K562 (cell line): ENCODE data around the gene TARBP2. TPM values are rescaled to one million over a fixed set of nuclear protein-coding genes. Genes with fewer than 3 reads are reported as not detected.
A peak's percentile ranks its signal among the peaks of the same experiment; 100 is the strongest.

Source experiments
- ATAC-seq: fragments of 200-7000 bp; cut with Tn5 transposase; 3 replicates; pipeline ENCODE4 v1.9.1; 2020; ENCODE audit warnings: moderate library complexity
- BruUV-seq: library from RNA; stranded (reverse); fragments of 400-500 nt; replicated peaks from 2 replicates; lab custom pipeline; 2021; lab: Mats Ljungman, UMichigan
- CTCF ChIA-PET: fragments of 300-600 bp; formaldehyde crosslinking; extraction: SDS; loops from one replicate; lab custom pipeline; 2021; ENCODE audit warnings: low intra/inter-chr PET ratio; lab: Yijun Ruan, JAX
- POLR2A ChIA-PET: fragments of 300-600, 350-650 bp; sonication (Branson Sonifier 250); formaldehyde crosslinking; extraction: SDS; loops from one replicate; lab custom pipeline; 2021; ENCODE audit warnings: antibody characterized with exemption, inconsistent platforms; lab: Yijun Ruan, JAX
- DNase-seq, 4 experiments: peaks; one replicate each; pipeline versions ENCODE4 v3.0.0 to v3.0.0-alpha.2; 2011 to 2018; ENCODE audit warnings: low spot score in 3 of 4, mixed read lengths in 3 of 4; ENCODE audit errors: extremely low read depth in 1 of 4
- FAIRE-seq: peaks from 2 replicates; lab custom pipeline; 2011; peaks lifted over from hg19 to GRCh38; lab: Jason Lieb, UNC
- H2AFZ ChIP-seq: 2 replicates; pipeline ENCODE4 v1.6.0; 2011; ENCODE audit warnings: low read depth, low read length, control low read depth, inconsistent platforms
- H3K27ac ChIP-seq: fragments of 200-600 bp; 3 replicates; pipeline ENCODE4 v1.8.0; 2011; ENCODE audit warnings: low read depth, mild to moderate bottlenecking, control low read depth, inconsistent platforms, low read length, moderate library complexity, mixed read lengths; ENCODE audit errors: extremely low read depth
- H3K27me3 ChIP-seq, 2 experiments: fragments of 300-600 bp in 1 of 2; 2 replicates in 1 of 2; 3 replicates in 1 of 2; pipeline versions ENCODE4 v1.6.0 to v1.8.0; 2011; ENCODE audit warnings: inconsistent platforms in 2 of 2, low read length in 2 of 2, mild to moderate bottlenecking in 1 of 2, mixed read lengths in 1 of 2, moderate library complexity in 1 of 2; ENCODE audit not compliant: control insufficient read depth in 2 of 2, insufficient read depth in 2 of 2
- H3K36me3 ChIP-seq: fragments of 300-600 bp; 3 replicates; pipeline ENCODE4 v1.8.0; 2011; ENCODE audit warnings: mild to moderate bottlenecking, low read length, inconsistent platforms; ENCODE audit not compliant: control insufficient read depth, insufficient read depth
- H3K4me1 ChIP-seq, 2 experiments: fragments of 200-600 bp in 1 of 2; replicated peaks in 1 of 2; 2 replicates in 1 of 2; 3 replicates in 1 of 2; pipeline versions ENCODE4 v1.5.1 to v1.8.0; 2011; ENCODE audit warnings: inconsistent platforms in 2 of 2, low read length in 2 of 2, mild to moderate bottlenecking in 1 of 2, mixed read lengths in 1 of 2, moderate library complexity in 1 of 2; ENCODE audit not compliant: control insufficient read depth in 2 of 2, insufficient read depth in 2 of 2
- H3K4me2 ChIP-seq: 2 replicates; pipeline ENCODE4 v1.6.1; 2011; ENCODE audit warnings: low read length, control low read depth, inconsistent platforms, mixed read lengths; ENCODE audit not compliant: insufficient read depth
- H3K4me3 ChIP-seq: fragments of 200-600 bp; sonication (generic), shearing (Covaris generic); 2 replicates; pipeline ENCODE4 v1.5.1; 2016; ENCODE audit warnings: control low read depth, inconsistent platforms
- H3K79me2 ChIP-seq: fragments of 200-600 bp; 3 replicates; pipeline ENCODE4 v1.8.0; 2011; ENCODE audit warnings: low read length, inconsistent platforms; ENCODE audit not compliant: control insufficient read depth, insufficient read depth
- H3K9ac ChIP-seq, 2 experiments: 2 replicates each; pipeline versions ENCODE4 v1.6.0 to v1.6.1; 2011; ENCODE audit warnings: low read depth in 2 of 2, low read length in 2 of 2, control low read depth in 1 of 2, inconsistent platforms in 1 of 2, mild to moderate bottlenecking in 1 of 2, mixed read lengths in 1 of 2; ENCODE audit not compliant: insufficient read depth in 1 of 2
- H3K9me1 ChIP-seq: one replicate; pipeline ENCODE4 v1.6.0; 2011; ENCODE audit warnings: inconsistent platforms, mild to moderate bottlenecking, low read length, moderate library complexity; ENCODE audit not compliant: control insufficient read depth, insufficient read depth
- H3K9me3 ChIP-seq: replicated peaks from 2 replicates; pipeline ENCODE4 v1.5.1; 2011; ENCODE audit warnings: low read depth, low read length, inconsistent platforms; ENCODE audit not compliant: control insufficient read depth, insufficient read depth
- H4K20me1 ChIP-seq: replicated peaks from 2 replicates; pipeline ENCODE4 v1.6.1; 2011; ENCODE audit warnings: low read length, inconsistent platforms, mixed read lengths; ENCODE audit not compliant: control insufficient read depth, insufficient read depth
- ARHGAP35 ChIP-seq: fragments of 450-650 bp; IDR thresholded peaks from 2 replicates; pipeline ENCODE4 v1.6.1; 2018; ENCODE audit not compliant: partially characterized antibody
- CBFA2T2 ChIP-seq: fragments of 450-650 bp; conservative IDR thresholded peaks from 2 replicates; pipeline ENCODE4 v1.6.1; 2017; ENCODE audit warnings: mild to moderate bottlenecking
- CEBPG ChIP-seq, 3 experiments: fragments of 200-800 bp in 1 of 3; sonication (Bioruptor generic) in 1 of 3; sonication (generic) in 1 of 3; formaldehyde crosslinking in 1 of 3; IDR thresholded peaks in 2 of 3; conservative IDR thresholded peaks in 1 of 3; 2 replicates each; pipeline versions ENCODE4 v1.6.1 to v1.8.0; 2016 to 2022; ENCODE audit warnings: missing compliant biosample characterization in 2 of 3, missing genetic modification characterization in 2 of 3, mild to moderate bottlenecking in 1 of 3, missing genetic modification reagents in 1 of 3
- CTBP1 ChIP-seq: fragments of 450-650 bp; IDR thresholded peaks from 2 replicates; pipeline ENCODE4 v1.6.1; 2016; ENCODE audit warnings: borderline replicate concordance
- SLC30A9 ChIP-seq: fragments of 250-450 bp; sonication (Bioruptor Pico); IDR thresholded peaks from 2 replicates; pipeline ENCODE4 v1.8.0; 2022; ENCODE audit warnings: mild to moderate bottlenecking, moderate library complexity
- ZNF24 ChIP-seq: fragments of 450-650 bp; IDR thresholded peaks from 2 replicates; pipeline ENCODE4 v1.6.1; 2016
- ZNF583 ChIP-seq: fragments of 250-450 bp; sonication (Bioruptor Pico); IDR thresholded peaks from 2 replicates; pipeline ENCODE4 v1.4.0; 2020
- WGBS: fragments of 100-300 bp; shearing (Covaris generic); methylation state at CpG from one replicate; pipeline ENCODE4 v1.1.6; 2016; ENCODE audit warnings: low coverage, mixed read lengths; ENCODE audit not compliant: insufficient coverage; ENCODE audit errors: missing lambda C conversion rate; 5-methylcytosine and 5-hydroxymethylcytosine counted together
- in situ Hi-C: fragments of 300-500 bp; cut with MboI; formaldehyde crosslinking; loops from 4 replicates; pipeline ENCODE4 v1.15.0; 2018; ENCODE audit warnings: inconsistent platforms, mixed read lengths
- intact Hi-C: fragments of 100-400 bp; cut with micrococcal nuclease; formaldehyde crosslinking; loops from 2 replicates; pipeline ENCODE4 v1.14.2; 2022
- polyA plus RNA-seq, 8 experiments: library from polyadenylated mRNA; depleted of rRNA in 4 of 8; stranded (reverse) in 5 of 8; unstranded in 3 of 8; fragments of >200 nt; fragmentation: Nextera tagmentation in 2 of 8; fragmentation: Illumina TruSeq in 1 of 8; extraction: Ambion mirVana in 2 of 8; extraction: Trizol in 1 of 8; gene quantifications; 2 replicates each; pipeline versions ENCODE4 v1.2.1 to v1.2.3, GENCODE V29; 2011 to 2014; ENCODE audit warnings: inconsistent platforms in 1 of 8, missing spikeins in 1 of 8
- total RNA-seq, 7 experiments: library from RNA; depleted of rRNA in 6 of 7; stranded (reverse); fragments of >200 nt in 6 of 7; fragmentation: Illumina TruSeq in 2 of 7; extraction: Trizol in 2 of 7; gene quantifications; 2 replicates each; pipeline versions ENCODE4 v1.2.1 to v1.2.3, GENCODE V29; 2011 to 2021; ENCODE audit warnings: low replicate concordance in 1 of 7

TARBP2 gene
- total and polyA plus RNA-seq, 9 of the 15 experiments (the other 6 are each of a cell fraction or from before 2014, with no cell fraction given), result 5.6 to 69.0 (median 44.6) TPM

GRCh38 chr12:53538209-53538689, 37.2 kb downstream of the TARBP2 start (continued):
- TF ChIP-seq CEBPG (CRISPR knock-in tag; IDR thresholded peaks at IDR 0.05) (peak; percentile 85), CEBPG (tag; conservative IDR thresholded peaks at IDR 0.05 in 1 of 2, IDR thresholded peaks at IDR 0.05 in 1 of 2) (peak; percentile 97 to 98), ARHGAP35 (no peak), CTBP1 (0 out of 2 replicates have a peak, but pooled peaks have one; percentile 18), ZNF583 (CRISPR knock-in tag) (no peak), CBFA2T2 (no peak)
- TF ChIP-seq, all 486 proteins: peak for 22

- WGBS, result 92% methylated on average over 3 of the region's 3 CpGs
- ATAC-seq (no peak), DNase-seq (no peak), FAIRE-seq (no peak)
- Histone ChIP-seq H3K79me2 (no peaks in the 10 kb centered on the region), H4K20me1 (no peaks in the 10 kb centered on the region), H3K9me1 (no peaks in the 10 kb centered on the region), H2AFZ (no peak overlapping the region), H3K9ac (no peak overlapping the region), H3K27me3 (no peaks in the 10 kb centered on the region), H3K4me3 (no peak overlapping the region), H3K4me2 (no peak overlapping the region), H3K36me3 (peaks cover 52% of the 10 kb centered on the region; the same call in 2 of the 3 replicates), H3K4me1 (no peaks in the 10 kb centered on the region; a peak in 1 of 5 replicates), H3K27ac (no peak overlapping the region), H3K9me3 (no peaks in the 10 kb centered on the region)
- in situ Hi-C loops (no loop called here), intact Hi-C loops (no loop called here)
- ChIA-PET POLR2A (interaction anchor here (0.6 to 1.6 kb wide), 3 partner anchors 39 to 124 kb away, joined by 3 read pairs; partner anchors contain the start of gene TARBP2), CTCF (no interaction called here)
- TF ChIP-seq SLC30A9 (CRISPR knock-in tag), result no peak
- peak; percentile 95 for TF ChIP-seq ZNF24
- no TSS peak for BruUV-seq
Observed at GRCh38 chr12:53539526-53539925, 38.4 kb downstream of the TARBP2 start.
